Keratinocyte (primary cell): ENCODE measurements around the gene WNK2. TPM values are rescaled to one million over a fixed set of nuclear protein-coding genes. Genes with fewer than 3 reads are reported as not detected.

Experiments used
- DNase-seq: peaks from one replicate; pipeline ENCODE4 v3.0.0-alpha.2; 2011; ENCODE audit warnings: low read depth, missing footprints, low spot score
- FAIRE-seq: peaks from 2 replicates; lab custom pipeline; 2011; peaks lifted over from hg19 to GRCh38; lab: Jason Lieb, UNC
- H2AFZ ChIP-seq: 2 replicates; pipeline ENCODE4 v1.6.0; 2012; ENCODE audit warnings: low read length, control low read depth, inconsistent platforms; ENCODE audit not compliant: control insufficient read depth
- H3K27ac ChIP-seq: 2 replicates; pipeline ENCODE4 v1.5.1; 2011; ENCODE audit warnings: low read length; ENCODE audit not compliant: control insufficient read depth, insufficient read depth
- H3K27me3 ChIP-seq: 3 replicates; pipeline ENCODE4 v1.6.0; 2011; ENCODE audit warnings: low read length; ENCODE audit not compliant: control insufficient read depth, insufficient read depth; ENCODE audit errors: extremely low read depth
- H3K36me3 ChIP-seq, 2 experiments: 2 replicates in 1 of 2; 3 replicates in 1 of 2; pipeline ENCODE4 v1.5.1; 2011; ENCODE audit warnings: low read length in 2 of 2, mild to moderate bottlenecking in 1 of 2; ENCODE audit not compliant: control insufficient read depth in 2 of 2, insufficient read depth in 2 of 2; ENCODE audit errors: extremely low read depth in 1 of 2
- H3K4me1 ChIP-seq: 3 replicates; pipeline ENCODE4 v1.5.1; 2011; ENCODE audit warnings: low read length; ENCODE audit not compliant: control insufficient read depth, insufficient read depth; ENCODE audit errors: extremely low read depth
- H3K4me2 ChIP-seq: 3 replicates; pipeline ENCODE4 v1.6.0; 2011; ENCODE audit warnings: low read depth, low read length; ENCODE audit not compliant: control insufficient read depth, insufficient read depth; ENCODE audit errors: extremely low read depth
- H3K4me3 ChIP-seq, 3 experiments: fragments of 200-600 bp in 1 of 3; sonication (generic) in 1 of 3; 2 replicates in 2 of 3; 3 replicates in 1 of 3; pipeline ENCODE4 v1.5.1; 2011 to 2016; ENCODE audit warnings: low read length in 3 of 3, mild to moderate bottlenecking in 3 of 3, control low read depth in 2 of 3, inconsistent platforms in 1 of 3, low read depth in 1 of 3, mixed read lengths in 1 of 3, mixed run types in 1 of 3, moderate library complexity in 1 of 3; ENCODE audit not compliant: control insufficient read depth in 2 of 3, insufficient read depth in 2 of 3; ENCODE audit errors: extremely low read depth in 1 of 3
- H3K79me2 ChIP-seq: 2 replicates; pipeline ENCODE4 v1.6.0; 2012; ENCODE audit warnings: low read length; ENCODE audit not compliant: control insufficient read depth, insufficient read depth
- H3K9ac ChIP-seq: 3 replicates; pipeline ENCODE4 v1.6.0; 2011; ENCODE audit warnings: low read length; ENCODE audit not compliant: control insufficient read depth, insufficient read depth; ENCODE audit errors: extremely low read depth
- H3K9me1 ChIP-seq: 3 replicates; pipeline ENCODE4 v1.6.0; 2011; ENCODE audit warnings: low read length; ENCODE audit not compliant: control insufficient read depth, insufficient read depth; ENCODE audit errors: extremely low read depth
- H3K9me3 ChIP-seq: 2 replicates; pipeline ENCODE4 v1.5.1; 2012; ENCODE audit warnings: low read depth, low read length; ENCODE audit not compliant: control insufficient read depth
- H4K20me1 ChIP-seq: 3 replicates; pipeline ENCODE4 v1.6.0; 2011; ENCODE audit warnings: low read length; ENCODE audit not compliant: control insufficient read depth, insufficient read depth; ENCODE audit errors: extremely low read depth
- EZH2 ChIP-seq: IDR thresholded peaks from one replicate; pipeline ENCODE4 v1.6.1; 2012; ENCODE audit warnings: inconsistent platforms, mild to moderate bottlenecking, low read length, moderate library complexity
- dilution Hi-C: fragments of 300-500 bp; cut with MboI; formaldehyde crosslinking; loops from one replicate; pipeline ENCODE4 v1.7.0; 2020; ENCODE audit warnings: low sequenced_read_pairs; ENCODE audit not compliant: extremely low pct_ligation_motif_present
- polyA plus RNA-seq, 5 experiments: library from polyadenylated mRNA; depleted of rRNA in 3 of 5; stranded (reverse) in 3 of 5; stranded (forward) in 1 of 5; unstranded in 1 of 5; fragments of >200 nt; gene quantifications; 1 replicate in 1 of 5; 2 replicates in 3 of 5; 3 replicates in 1 of 5; pipeline versions ENCODE4 v1.2.1 to v1.2.3, GENCODE V29; 2011 to 2012; ENCODE audit warnings: missing spikeins in 2 of 5, low read depth in 1 of 5, low replicate concordance in 1 of 5
- TF ChIP-seq, protein P1 (sequence below), 3 experiments: IDR thresholded peaks in 1 of 3; conservative IDR thresholded peaks in 1 of 3; optimal IDR thresholded peaks in 1 of 3; 2 replicates in 2 of 3; 3 replicates in 1 of 3; pipeline versions ENCODE3 to v1.5.1; 2011; ENCODE audit warnings: low read length in 3 of 3, mild to moderate bottlenecking in 3 of 3, moderate library complexity in 2 of 3, control low read depth in 1 of 3, inconsistent platforms in 1 of 3; ENCODE audit not compliant: insufficient read depth in 2 of 3; ENCODE audit errors: extremely low read depth in 1 of 3

WNK2 gene
- polyA plus RNA-seq, 1 donor (not counting 4 experiments of a cell fraction or from before 2014, with no cell fraction given): not detected

DNA sequence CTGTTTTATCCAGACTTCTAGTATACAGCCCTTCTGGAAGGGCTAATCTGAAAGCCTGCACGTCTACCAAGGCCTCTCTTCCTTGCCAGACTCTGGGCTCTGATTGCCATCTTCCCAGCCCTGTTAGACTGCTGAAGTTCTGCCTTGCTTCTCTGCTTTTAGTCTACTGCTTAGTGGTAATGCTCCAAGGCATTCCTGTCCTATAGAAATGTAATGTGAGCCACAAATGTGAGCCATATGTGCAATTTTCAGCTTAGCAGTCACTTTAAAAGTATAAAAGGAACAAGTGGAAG lies 32.1 kb downstream of the WNK2 start:
- no peak for FAIRE-seq
- no peak overlapping the region for H3K9ac ChIP-seq
- no peak overlapping the region for H3K27ac ChIP-seq
- H3K4me1 ChIP-seq: no peaks in the 10 kb centered on the region
- no peak for DNase-seq
- TF ChIP-seq EZH2: no peak
- TF ChIP-seq, protein P1, sequence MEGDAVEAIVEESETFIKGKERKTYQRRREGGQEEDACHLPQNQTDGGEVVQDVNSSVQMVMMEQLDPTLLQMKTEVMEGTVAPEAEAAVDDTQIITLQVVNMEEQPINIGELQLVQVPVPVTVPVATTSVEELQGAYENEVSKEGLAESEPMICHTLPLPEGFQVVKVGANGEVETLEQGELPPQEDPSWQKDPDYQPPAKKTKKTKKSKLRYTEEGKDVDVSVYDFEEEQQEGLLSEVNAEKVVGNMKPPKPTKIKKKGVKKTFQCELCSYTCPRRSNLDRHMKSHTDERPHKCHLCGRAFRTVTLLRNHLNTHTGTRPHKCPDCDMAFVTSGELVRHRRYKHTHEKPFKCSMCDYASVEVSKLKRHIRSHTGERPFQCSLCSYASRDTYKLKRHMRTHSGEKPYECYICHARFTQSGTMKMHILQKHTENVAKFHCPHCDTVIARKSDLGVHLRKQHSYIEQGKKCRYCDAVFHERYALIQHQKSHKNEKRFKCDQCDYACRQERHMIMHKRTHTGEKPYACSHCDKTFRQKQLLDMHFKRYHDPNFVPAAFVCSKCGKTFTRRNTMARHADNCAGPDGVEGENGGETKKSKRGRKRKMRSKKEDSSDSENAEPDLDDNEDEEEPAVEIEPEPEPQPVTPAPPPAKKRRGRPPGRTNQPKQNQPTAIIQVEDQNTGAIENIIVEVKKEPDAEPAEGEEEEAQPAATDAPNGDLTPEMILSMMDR (optimal IDR thresholded peaks at IDR 0.05 in 1 of 3, IDR thresholded peaks at IDR 0.05 in 1 of 3, conservative IDR thresholded peaks at IDR 0.05 in 1 of 3; ENCODE audit: extremely low read depth in 1 of 3, insufficient read depth in 2 of 3, low read length in 3 of 3): no peak
- no peak overlapping the region for H3K4me2 ChIP-seq
- no peaks in the 10 kb centered on the region for H4K20me1 ChIP-seq
- H3K79me2 ChIP-seq: no peaks in the 10 kb centered on the region
- no peak overlapping the region for H2AFZ ChIP-seq
- H3K9me3 ChIP-seq: no peaks in the 10 kb centered on the region
- H3K9me1 ChIP-seq: no peaks in the 10 kb centered on the region
- dilution Hi-C loops: no loop called here
- H3K36me3 ChIP-seq: no peaks in the 10 kb centered on the region
- H3K27me3 ChIP-seq: no peaks in the 10 kb centered on the region
- no peak overlapping the region for H3K4me3 ChIP-seq

DNA sequence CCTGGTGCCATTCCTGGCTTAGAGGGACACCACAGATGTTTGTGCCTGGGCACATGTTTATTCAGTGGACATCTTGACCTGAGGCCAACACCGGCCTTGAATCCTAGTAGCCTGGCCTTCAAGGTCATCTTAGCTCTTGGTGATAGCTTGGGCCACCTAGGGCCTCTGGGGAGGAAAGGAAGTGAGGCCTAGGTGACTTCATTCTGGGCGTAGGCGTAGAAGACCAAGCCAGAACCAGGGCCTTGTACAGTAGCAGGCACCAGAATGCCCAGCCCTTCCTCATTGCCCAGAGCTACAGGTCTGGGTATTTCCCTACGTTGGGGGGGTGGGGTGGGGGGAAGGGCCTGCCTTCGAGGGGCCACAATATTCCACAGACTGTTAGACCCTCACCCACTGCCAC lies 33.8 kb downstream of the WNK2 start:
- no peaks in the 10 kb centered on the region for H4K20me1 ChIP-seq
- H3K27me3 ChIP-seq: peaks cover 4% of the 10 kb centered on the region
- TF ChIP-seq, protein P1 (optimal IDR thresholded peaks at IDR 0.05 in 1 of 3, IDR thresholded peaks at IDR 0.05 in 1 of 3, conservative IDR thresholded peaks at IDR 0.05 in 1 of 3; ENCODE audit: extremely low read depth in 1 of 3, insufficient read depth in 2 of 3, low read length in 3 of 3): no peak
- TF ChIP-seq EZH2: no peak
- H3K4me1 ChIP-seq: no peaks in the 10 kb centered on the region
- no peaks in the 10 kb centered on the region for H3K79me2 ChIP-seq
- H3K4me2 ChIP-seq: no peak overlapping the region
- H3K4me3 ChIP-seq: no peak overlapping the region
- H3K9me3 ChIP-seq: no peaks in the 10 kb centered on the region
- H3K36me3 ChIP-seq: no peaks in the 10 kb centered on the region
- FAIRE-seq: no peak
- dilution Hi-C loops: no loop called here
- no peaks in the 10 kb centered on the region for H3K9me1 ChIP-seq
- DNase-seq: no peak
- H3K9ac ChIP-seq: no peak overlapping the region
- H2AFZ ChIP-seq: no peak overlapping the region
- no peak overlapping the region for H3K27ac ChIP-seq
